Measurements from ENCODE around the gene RPS6KA2.

DNA sequence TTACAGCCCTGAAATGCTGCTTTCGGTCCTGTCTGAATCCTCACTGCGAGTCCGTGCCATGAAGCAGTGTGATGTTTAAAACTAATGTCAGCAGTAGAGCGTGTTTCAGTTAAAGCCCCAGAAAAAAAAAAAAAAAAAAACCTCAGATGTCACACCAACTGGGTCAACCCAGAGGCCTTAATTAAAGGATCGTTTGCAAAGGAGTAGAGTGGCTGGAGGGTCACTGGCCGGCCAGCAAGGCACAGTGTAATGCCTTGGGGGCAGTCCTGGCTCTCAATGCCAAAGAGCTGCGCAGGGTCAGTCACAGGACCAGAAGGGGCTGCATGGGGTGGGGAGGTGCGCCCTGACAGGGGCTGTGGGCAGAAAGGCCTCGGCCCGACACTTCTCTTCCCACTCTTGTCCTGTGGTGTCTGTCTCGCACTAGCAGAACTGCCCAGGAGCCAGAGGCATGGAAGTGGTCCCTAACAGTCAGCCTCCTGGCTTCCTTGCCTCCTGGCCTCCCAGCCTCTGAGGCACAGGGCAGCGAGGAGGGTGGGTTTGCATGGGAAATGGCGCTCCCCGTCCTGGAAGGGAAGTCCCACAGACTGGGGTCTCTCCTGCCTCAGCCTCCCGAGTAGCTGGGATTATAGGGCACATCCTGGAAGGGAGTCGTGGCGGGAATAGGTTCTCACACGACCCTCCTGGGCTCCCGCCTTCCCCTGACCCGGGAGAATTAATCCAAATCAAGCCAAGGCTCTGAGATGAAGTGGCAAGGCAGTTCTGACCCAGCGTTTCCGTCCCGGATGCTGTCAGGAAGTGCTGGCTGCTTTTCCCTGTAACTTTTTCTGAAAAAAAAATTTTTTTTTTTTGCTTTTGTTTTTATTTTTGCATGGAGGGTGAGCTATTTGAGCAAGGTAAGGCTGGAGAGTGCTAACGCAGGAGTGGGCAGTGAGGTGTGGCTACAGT is 190.6 kb downstream of the RPS6KA2 start:
- no peak for TF ChIP-seq EZH2 (IDR thresholded peaks at IDR 0.05; ENCODE audit: insufficient read depth, poor library complexity, severe bottlenecking)
- TF ChIP-seq EZH2phosphoT487 (IDR thresholded peaks at IDR 0.05; ENCODE audit: insufficient read depth, low read depth): no peak

Data from GM23248 (cell line).